NB4 (cell line): ENCODE measurements around the gene SEC16A.
"Not testable (repeated sequence)": the region's sequence is repeated elsewhere in the genome, so short reads cannot be mapped to it uniquely, and the experiment has no call there.

Experiments used
- CTCF ChIP-seq: IDR thresholded peaks from one replicate; pipeline ENCODE4 v1.5.1; 2012; ENCODE audit warnings: low read depth, low read length
- MAX ChIP-seq: IDR thresholded peaks from 2 replicates; pipeline ENCODE4 v1.6.1; 2011; ENCODE audit warnings: low read depth, low read length
- MYC ChIP-seq: IDR thresholded peaks from 2 replicates; pipeline ENCODE4 v1.6.1; 2011; ENCODE audit warnings: low read depth, low read length
- POLR2A ChIP-seq: IDR thresholded peaks from 2 replicates; pipeline ENCODE4 v1.6.1; 2011; ENCODE audit warnings: mild to moderate bottlenecking; ENCODE audit not compliant: insufficient read length; ENCODE audit errors: extremely low read depth

- not testable (repeated sequence) for TF ChIP-seq CTCF, POLR2A, MAX, MYC
Measured at GRCh38 chr9:136407061-136407460, 75.8 kb downstream of the SEC16A start.
